ENCODE measurements around the gene WDR91. TPM values are rescaled to one million over a fixed set of nuclear protein-coding genes. Genes with fewer than 3 reads are reported as not detected.

Gene WDR91
- total RNA-seq, 1 donor from 2014 or later, result 66.7 TPM

- peak overlapping the region; percentile 24 to 62 for H3K27ac ChIP-seq
- H3K27me3 ChIP-seq, result no peaks in the 10 kb centered on the region
- no peaks in the 10 kb centered on the region for H3K9me3 ChIP-seq
- no peak for DNase-seq (ENCODE audit: low spot score in 2 of 2)
- peaks cover 20 to 39% of the 10 kb centered on the region in 2 donors for H3K36me3 ChIP-seq
- TF ChIP-seq CTCF (IDR thresholded peaks at IDR 0.05), result no peak
- intact Hi-C loops (cut with DNase I), result no loop called here
- H3K4me3 ChIP-seq, result no peak overlapping the region
- peaks cover 15 to 27% of the 10 kb centered on the region in 2 donors for H3K4me1 ChIP-seq
Measured at GRCh38 chr7:135167365-135167917, 43.9 kb downstream of the WDR91 start.

- H3K36me3 ChIP-seq, result peaks cover 20 to 39% of the 10 kb centered on the region in 2 donors
- H3K9me3 ChIP-seq, result no peaks in the 10 kb centered on the region
- peaks cover 15 to 20% of the 10 kb centered on the region in 2 donors for H3K4me1 ChIP-seq
- no peaks in the 10 kb centered on the region for H3K27me3 ChIP-seq
- no peak for TF ChIP-seq CTCF (IDR thresholded peaks at IDR 0.05)
- H3K27ac ChIP-seq, result peak overlapping the region in 1 of 2 donors; percentile 62
- no peak for DNase-seq (ENCODE audit: low spot score in 2 of 2)
- H3K4me3 ChIP-seq, result no peak overlapping the region
- intact Hi-C loops (cut with DNase I), result no loop called here
Measured at GRCh38 chr7:135166338-135166990, 44.9 kb downstream of the WDR91 start.

GRCh38 chr7:135165862-135166261 is 45.5 kb downstream of the WDR91 start:
- no peaks in the 10 kb centered on the region for H3K27me3 ChIP-seq
- H3K4me3 ChIP-seq, result no peak overlapping the region
- peaks cover 15 to 23% of the 10 kb centered on the region in 2 donors for H3K4me1 ChIP-seq
- no peak for DNase-seq (ENCODE audit: low spot score in 2 of 2)
- H3K9me3 ChIP-seq, result no peaks in the 10 kb centered on the region
- intact Hi-C loops (cut with DNase I), result no loop called here
- peak overlapping the region; percentile 12 to 62 for H3K27ac ChIP-seq
- no peak for TF ChIP-seq CTCF (IDR thresholded peaks at IDR 0.05)
- H3K36me3 ChIP-seq, result peaks cover 20 to 39% of the 10 kb centered on the region in 2 donors

- H3K9me3 ChIP-seq, result no peaks in the 10 kb centered on the region
- peaks cover 17 to 32% of the 10 kb centered on the region in 2 donors for H3K4me1 ChIP-seq
- peak in 2 of 3 experiments; percentile 14 to 27 for TF ChIP-seq CTCF (IDR thresholded peaks at IDR 0.05)
- H3K27me3 ChIP-seq, result no peaks in the 10 kb centered on the region
- no peak for DNase-seq (ENCODE audit: low spot score in 2 of 2)
- H3K36me3 ChIP-seq, result peaks cover 20 to 39% of the 10 kb centered on the region in 2 donors
- H3K27ac ChIP-seq, result peak overlapping the region; percentile 46 to 56
- intact Hi-C loops (cut with DNase I), result no loop called here
- no peak overlapping the region for H3K4me3 ChIP-seq
Measured at GRCh38 chr7:135164357-135165061, 46.8 kb downstream of the WDR91 start.

- H3K27ac ChIP-seq, result peak overlapping the region in 1 of 2 donors; percentile 73
- H3K4me1 ChIP-seq, result peaks cover 9 to 31% of the 10 kb centered on the region in 2 donors
- no peaks in the 10 kb centered on the region for H3K27me3 ChIP-seq
- no peak overlapping the region for H3K4me3 ChIP-seq
- peaks cover 13 to 29% of the 10 kb centered on the region in 2 donors for H3K36me3 ChIP-seq
- no peak for DNase-seq (ENCODE audit: low spot score in 2 of 2)
- intact Hi-C loops (cut with DNase I), result no loop called here
- TF ChIP-seq CTCF (IDR thresholded peaks at IDR 0.05), result no peak
- H3K9me3 ChIP-seq, result no peaks in the 10 kb centered on the region
Measured at GRCh38 chr7:135162382-135163001, 48.8 kb downstream of the WDR91 start.
